IMR-90 (cell line): ENCODE data around the gene TPD52L2.

Experiments used
- CTCF ChIP-seq: conservative IDR thresholded peaks from 2 replicates; pipeline ENCODE4 v1.5.1; 2012; ENCODE audit warnings: mild to moderate bottlenecking, low read depth, low read length, improper control_type of control experiment
- ELK1 ChIP-seq: fragments of 150-350 bp; IDR thresholded peaks from 2 replicates; pipeline ENCODE4 v1.6.1; 2016; ENCODE audit warnings: low read depth, mild to moderate bottlenecking, low read length, moderate library complexity, borderline replicate concordance
- POLR2A ChIP-seq: IDR thresholded peaks from 2 replicates; pipeline ENCODE4 v1.6.1; 2012; ENCODE audit warnings: mild to moderate bottlenecking, low read depth, low read length

- TF ChIP-seq CTCF (no peak), POLR2A (no peak), ELK1 (no peak)
Measured at GRCh38 chr20:63878899-63879663, 14.0 kb downstream of the TPD52L2 start.
